BLaER1 (cell line): Measurements from ENCODE around the gene MYH14.

Experiments
- H3K27ac ChIP-seq: shearing (Covaris generic); formaldehyde crosslinking; 2 replicates; pipeline ENCODE4 v1.8.1; 2022
- H3K27me3 ChIP-seq: shearing (Covaris generic); formaldehyde crosslinking; 2 replicates; pipeline ENCODE4 v1.8.1; 2022
- H3K36me3 ChIP-seq: shearing (Covaris generic); formaldehyde crosslinking; 2 replicates; pipeline ENCODE4 v1.8.1; 2022
- H3K4me1 ChIP-seq: shearing (Covaris generic); formaldehyde crosslinking; 2 replicates; pipeline ENCODE4 v1.8.1; 2022
- H3K4me2 ChIP-seq: shearing (Covaris generic); formaldehyde crosslinking; 2 replicates; pipeline ENCODE4 v1.8.1; 2022
- H3K4me3 ChIP-seq: shearing (Covaris generic); formaldehyde crosslinking; 2 replicates; pipeline ENCODE4 v1.8.1; 2022
- H3K9ac ChIP-seq: shearing (Covaris generic); formaldehyde crosslinking; 2 replicates; pipeline ENCODE4 v1.8.1; 2022
- H3K9me3 ChIP-seq: shearing (Covaris generic); formaldehyde crosslinking; 2 replicates; pipeline ENCODE4 v1.8.1; 2022
- H4K20me1 ChIP-seq: shearing (Covaris generic); formaldehyde crosslinking; 2 replicates; pipeline ENCODE4 v1.8.1; 2022
- Cebpa-rat ChIP-seq: shearing (Covaris generic); IDR thresholded peaks from 2 replicates; pipeline ENCODE4 v1.8.1; 2022

The MYH14 gene

GRCh38 chr19:50204811-50205675 lies 1.6 kb downstream of the MYH14 start:
- Histone ChIP-seq H4K20me1 (no peaks in the 10 kb centered on the region), H3K4me1 (no peaks in the 10 kb centered on the region), H3K9ac (no peak overlapping the region), H3K36me3 (no peaks in the 10 kb centered on the region), H3K4me2 (no peak overlapping the region), H3K4me3 (no peak overlapping the region), H3K27ac (no peak overlapping the region), H3K9me3 (peaks cover under 1% of the 10 kb centered on the region; the same call in 1 of the 2 replicates), H3K27me3 (no peaks in the 10 kb centered on the region)
- no peak for TF ChIP-seq Cebpa-rat

GRCh38 chr19:50205681-50206138 lies 2.3 kb downstream of the MYH14 start:
- no peaks in the 10 kb centered on the region for H3K27me3 ChIP-seq
- no peak overlapping the region for H3K4me2 ChIP-seq
- H3K4me1 ChIP-seq: no peaks in the 10 kb centered on the region
- H3K9ac ChIP-seq: no peak overlapping the region
- no peak overlapping the region for H3K27ac ChIP-seq
- no peaks in the 10 kb centered on the region for H3K36me3 ChIP-seq
- no peak overlapping the region for H3K4me3 ChIP-seq
- no peak for TF ChIP-seq Cebpa-rat
- H4K20me1 ChIP-seq: no peaks in the 10 kb centered on the region
- H3K9me3 ChIP-seq: peaks cover 7% of the 10 kb centered on the region

- Histone ChIP-seq H3K4me3 (no peak overlapping the region), H3K9me3 (peaks cover 12% of the 10 kb centered on the region), H3K9ac (no peak overlapping the region), H3K36me3 (no peaks in the 10 kb centered on the region), H4K20me1 (no peaks in the 10 kb centered on the region), H3K27ac (no peak overlapping the region), H3K27me3 (no peaks in the 10 kb centered on the region), H3K4me1 (no peaks in the 10 kb centered on the region), H3K4me2 (no peak overlapping the region)
- no peak for TF ChIP-seq Cebpa-rat
These were observed 2.8 kb downstream of the MYH14 start for GRCh38 chr19:50206191-50206590.

GRCh38 chr19:50207730-50208129 lies 4.3 kb downstream of the MYH14 start:
- Histone ChIP-seq H3K27me3 (no peaks in the 10 kb centered on the region), H3K9ac (no peak overlapping the region), H3K4me1 (no peaks in the 10 kb centered on the region), H3K27ac (no peak overlapping the region), H3K36me3 (no peaks in the 10 kb centered on the region), H3K4me3 (no peak overlapping the region), H3K9me3 (peaks cover 21% of the 10 kb centered on the region), H4K20me1 (no peaks in the 10 kb centered on the region), H3K4me2 (no peak overlapping the region)
- no peak for TF ChIP-seq Cebpa-rat

GRCh38 chr19:50209131-50209530 lies 5.7 kb downstream of the MYH14 start:
- Histone ChIP-seq H3K27me3 (no peaks in the 10 kb centered on the region), H4K20me1 (no peaks in the 10 kb centered on the region), H3K9ac (no peak overlapping the region), H3K4me1 (no peaks in the 10 kb centered on the region), H3K27ac (no peak overlapping the region), H3K36me3 (no peaks in the 10 kb centered on the region), H3K9me3 (peaks cover 21% of the 10 kb centered on the region), H3K4me3 (no peak overlapping the region), H3K4me2 (no peak overlapping the region)
- TF ChIP-seq Cebpa-rat: no peak

GRCh38 chr19:50210425-50210824 lies 7.0 kb downstream of the MYH14 start:
- Histone ChIP-seq H3K9ac (no peak overlapping the region), H3K4me2 (no peak overlapping the region), H3K4me1 (no peaks in the 10 kb centered on the region), H4K20me1 (no peaks in the 10 kb centered on the region), H3K9me3 (peaks cover 21% of the 10 kb centered on the region), H3K36me3 (no peaks in the 10 kb centered on the region), H3K27ac (no peak overlapping the region), H3K27me3 (no peaks in the 10 kb centered on the region), H3K4me3 (no peak overlapping the region)
- TF ChIP-seq Cebpa-rat: no peak

GRCh38 chr19:50213925-50214324 lies 10.5 kb downstream of the MYH14 start:
- Histone ChIP-seq H3K9me3 (peaks cover 21% of the 10 kb centered on the region), H3K9ac (no peak overlapping the region), H4K20me1 (no peaks in the 10 kb centered on the region), H3K36me3 (no peaks in the 10 kb centered on the region), H3K4me2 (no peak overlapping the region), H3K27me3 (no peaks in the 10 kb centered on the region), H3K27ac (no peak overlapping the region), H3K4me1 (no peaks in the 10 kb centered on the region), H3K4me3 (no peak overlapping the region)
- TF ChIP-seq Cebpa-rat: no peak

GRCh38 chr19:50214699-50215543 lies 11.5 kb downstream of the MYH14 start:
- H3K4me3 ChIP-seq: no peak overlapping the region
- H3K9ac ChIP-seq: no peak overlapping the region
- no peaks in the 10 kb centered on the region for H3K4me1 ChIP-seq
- H3K36me3 ChIP-seq: no peaks in the 10 kb centered on the region
- no peak overlapping the region for H3K4me2 ChIP-seq
- H4K20me1 ChIP-seq: no peaks in the 10 kb centered on the region
- H3K27me3 ChIP-seq: no peaks in the 10 kb centered on the region
- H3K9me3 ChIP-seq: peaks cover 21% of the 10 kb centered on the region
- H3K27ac ChIP-seq: no peak overlapping the region
- no peak for TF ChIP-seq Cebpa-rat

- H3K4me2 ChIP-seq: no peak overlapping the region
- no peak overlapping the region for H3K9ac ChIP-seq
- no peaks in the 10 kb centered on the region for H3K27me3 ChIP-seq
- H3K4me1 ChIP-seq: no peaks in the 10 kb centered on the region
- H3K36me3 ChIP-seq: no peaks in the 10 kb centered on the region
- H3K4me3 ChIP-seq: no peak overlapping the region
- H3K27ac ChIP-seq: no peak overlapping the region
- H4K20me1 ChIP-seq: no peaks in the 10 kb centered on the region
- no peak for TF ChIP-seq Cebpa-rat
- peaks cover 13% of the 10 kb centered on the region for H3K9me3 ChIP-seq
These were observed 12.4 kb downstream of the MYH14 start for GRCh38 chr19:50215820-50216219.

GRCh38 chr19:50221087-50221486 lies 17.7 kb downstream of the MYH14 start:
- no peaks in the 10 kb centered on the region for H4K20me1 ChIP-seq
- H3K36me3 ChIP-seq: no peaks in the 10 kb centered on the region
- no peak for TF ChIP-seq Cebpa-rat
- no peak overlapping the region for H3K4me2 ChIP-seq
- H3K9me3 ChIP-seq: peaks cover 15% of the 10 kb centered on the region
- H3K4me3 ChIP-seq: no peak overlapping the region
- H3K4me1 ChIP-seq: no peaks in the 10 kb centered on the region
- no peak overlapping the region for H3K9ac ChIP-seq
- no peaks in the 10 kb centered on the region for H3K27me3 ChIP-seq
- no peak overlapping the region for H3K27ac ChIP-seq
